Nucleus accumbens (tissue), 56 donors: ENCODE data around the gene RDM1.
"Not testable (repeated sequence)": the region's sequence is repeated elsewhere in the genome, so short reads cannot be mapped to it uniquely, and the experiment has no call there.

Experiments
- DNase-seq, 56 donors: peaks; one replicate each; lab custom pipeline; 2025; lab: John Stamatoyannopoulos, UW

Gene RDM1, protein sequence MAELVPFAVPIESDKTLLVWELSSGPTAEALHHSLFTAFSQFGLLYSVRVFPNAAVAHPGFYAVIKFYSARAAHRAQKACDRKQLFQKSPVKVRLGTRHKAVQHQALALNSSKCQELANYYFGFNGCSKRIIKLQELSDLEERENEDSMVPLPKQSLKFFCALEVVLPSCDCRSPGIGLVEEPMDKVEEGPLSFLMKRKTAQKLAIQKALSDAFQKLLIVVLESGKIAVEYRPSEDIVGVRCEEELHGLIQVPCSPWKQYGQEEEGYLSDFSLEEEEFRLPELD

DNA sequence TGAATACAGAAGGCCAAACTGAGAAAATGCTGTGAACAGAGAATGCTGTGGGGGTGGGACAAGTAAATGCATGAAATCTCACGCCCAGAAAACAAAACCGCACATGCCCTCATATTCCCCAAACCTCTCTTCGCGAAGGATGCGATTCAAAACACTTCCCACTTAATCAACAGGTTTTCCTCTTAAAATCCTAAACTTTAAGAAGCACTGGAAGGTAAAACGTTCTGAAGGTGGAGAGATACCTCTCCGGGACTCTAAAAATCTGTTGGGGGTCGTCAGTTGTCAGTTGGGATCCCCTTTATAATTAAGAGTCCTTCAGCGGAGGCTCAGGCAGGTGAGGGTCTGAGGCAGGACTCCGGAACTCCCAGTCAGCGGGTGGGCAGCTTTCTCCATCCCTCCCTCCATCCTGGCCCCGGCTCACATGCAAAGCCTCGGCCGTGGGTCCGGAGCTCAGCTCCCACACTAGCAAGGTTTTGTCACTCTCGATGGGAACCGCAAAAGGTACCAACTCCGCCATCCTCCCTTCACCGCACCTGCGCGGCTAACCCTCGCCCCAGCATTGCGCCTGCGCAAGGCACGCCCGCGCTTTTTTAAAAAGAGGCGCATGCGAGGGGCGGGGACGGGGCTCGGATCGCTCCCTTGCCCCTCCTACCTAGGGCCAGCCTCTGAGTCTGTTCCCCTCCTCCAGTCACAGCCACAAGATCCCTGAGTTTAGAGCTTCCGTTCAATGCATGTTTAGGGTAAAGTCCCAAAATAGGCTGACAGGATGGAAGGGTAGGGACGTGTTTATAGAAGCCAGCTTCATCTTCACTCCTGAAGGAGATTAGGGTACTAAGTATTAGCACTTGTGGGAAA is at the start of gene RDM1:
Gene RDM1 (minus strand): TSS at position 563 of the 855 bp plus-strand sequence. CDS start 46 bp downstream, at position 517.
- peak in 43 of 56 donors; percentile 1 to 78 (median 46) for DNase-seq

DNA sequence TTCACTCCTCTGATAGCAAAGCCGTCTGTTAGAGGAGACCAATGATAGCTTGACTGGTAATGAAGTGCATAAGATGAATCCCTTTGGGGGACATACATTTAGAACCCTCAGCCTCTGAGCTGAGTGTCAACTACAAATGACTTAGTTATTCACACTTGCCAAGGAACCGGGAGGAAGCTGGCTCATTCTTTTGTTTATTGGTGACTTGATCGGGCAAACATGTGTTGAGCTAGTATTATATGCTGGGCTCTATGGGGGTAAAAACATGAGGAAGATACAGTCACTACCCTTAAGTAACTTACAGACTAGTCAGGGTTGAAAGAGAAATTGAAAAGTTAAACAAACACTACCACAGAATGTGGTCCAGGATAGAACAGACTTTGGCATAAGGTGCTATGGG is 47.8 kb upstream of the RDM1 start:
- DNase-seq, result no peak

DNA sequence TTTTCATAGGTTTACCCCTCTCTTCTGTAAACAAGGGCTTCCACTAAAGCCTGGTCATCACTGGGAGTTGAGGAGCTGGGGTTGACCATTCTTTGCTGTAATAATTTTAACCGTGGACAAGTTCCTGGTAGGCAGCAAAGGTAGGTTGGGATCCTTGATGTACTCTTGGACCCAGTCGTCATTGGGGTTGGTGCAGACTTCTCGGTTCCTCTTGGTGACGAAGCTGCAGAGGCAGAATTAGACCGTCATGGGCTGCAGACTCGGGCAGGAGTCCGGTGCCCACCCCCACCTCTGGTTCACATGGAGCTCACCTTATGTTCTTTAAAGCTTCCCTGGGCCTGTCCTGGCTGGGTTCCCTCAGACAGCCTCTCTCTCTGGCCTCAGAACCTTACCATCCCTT is 46.9 kb upstream of the RDM1 start:
- no peak for DNase-seq

DNA sequence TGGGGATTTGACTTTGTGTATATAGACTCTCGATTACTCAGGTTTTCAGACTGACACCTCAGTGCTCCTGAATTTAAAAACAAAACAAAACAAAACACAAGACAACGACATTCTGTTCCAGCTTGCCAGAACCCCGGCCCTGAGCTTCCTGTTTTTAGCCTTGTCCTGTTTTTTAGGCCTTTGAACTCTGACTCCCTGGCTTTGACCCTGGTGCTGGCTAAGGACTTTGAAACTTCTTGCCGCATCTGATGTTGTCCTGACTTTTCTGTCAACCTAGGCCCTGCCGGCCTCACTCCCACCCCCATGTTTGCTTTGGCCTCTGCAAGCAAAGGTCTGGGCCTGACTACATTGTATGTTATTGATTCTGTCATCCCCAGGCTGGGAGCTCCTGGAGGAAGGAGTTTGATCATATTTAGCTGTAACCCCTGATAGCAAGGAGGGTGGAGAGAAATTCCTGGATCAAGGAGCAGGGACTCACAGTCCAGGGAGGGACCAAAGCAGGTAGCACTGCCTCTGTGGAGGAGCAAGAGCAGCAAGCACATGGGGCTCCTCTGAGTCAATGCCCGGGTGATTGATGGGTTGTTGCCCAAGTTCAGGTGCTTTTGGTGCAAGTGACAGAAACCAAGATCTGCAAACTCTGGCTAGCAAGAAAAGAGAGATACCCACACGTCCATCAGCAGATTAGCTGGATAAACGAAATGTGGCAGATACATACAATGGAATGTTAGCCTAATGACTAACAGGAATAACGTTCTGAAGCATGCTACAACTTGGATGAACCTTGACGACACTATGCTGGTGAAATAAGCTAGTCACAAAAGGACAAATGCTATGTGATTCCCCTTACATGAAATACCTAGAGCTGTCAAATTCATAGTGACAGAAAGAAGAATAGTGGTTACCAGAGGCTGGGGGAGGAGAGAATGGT is 43.0 kb upstream of the RDM1 start:
- DNase-seq, result no peak

DNA sequence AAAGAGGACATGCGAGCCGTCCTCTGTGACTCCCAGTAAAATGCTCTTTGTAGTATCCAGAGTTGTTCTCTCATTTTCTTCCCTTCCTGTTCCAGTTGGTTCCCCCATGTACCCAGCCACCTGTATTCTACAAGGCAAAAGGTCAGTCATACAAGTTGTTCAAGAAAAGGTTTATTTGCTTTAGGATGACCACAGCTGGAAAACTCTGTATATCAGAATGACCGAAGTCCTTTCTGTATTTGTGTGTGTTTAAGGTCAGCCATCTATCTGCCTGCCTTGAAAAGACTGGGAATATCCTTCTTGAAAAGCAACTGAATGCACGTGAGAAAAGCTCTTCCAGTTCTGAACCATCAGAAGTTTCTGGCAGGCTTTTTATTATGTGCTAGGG is 42.4 kb upstream of the RDM1 start:
- DNase-seq, result no peak

DNA sequence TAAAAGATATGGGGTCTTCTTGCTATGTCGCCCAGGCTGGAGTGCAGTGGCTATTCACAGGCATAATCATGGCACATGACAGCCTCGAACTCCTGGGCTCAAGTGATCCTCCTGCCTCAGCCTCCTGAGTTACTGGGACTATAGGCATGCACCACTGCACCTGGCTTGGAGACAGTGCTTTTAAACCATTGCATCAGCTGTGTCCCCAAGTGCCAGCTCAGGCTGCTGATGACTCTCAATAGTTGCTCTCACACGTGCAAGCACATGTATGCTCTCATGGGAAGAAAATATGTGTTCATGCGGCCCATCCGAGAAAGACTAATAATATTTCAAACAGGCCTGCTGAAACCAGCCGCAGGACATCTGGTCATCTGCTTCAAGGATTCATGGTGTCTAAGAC is 42.0 kb upstream of the RDM1 start:
- no peak for DNase-seq

DNA sequence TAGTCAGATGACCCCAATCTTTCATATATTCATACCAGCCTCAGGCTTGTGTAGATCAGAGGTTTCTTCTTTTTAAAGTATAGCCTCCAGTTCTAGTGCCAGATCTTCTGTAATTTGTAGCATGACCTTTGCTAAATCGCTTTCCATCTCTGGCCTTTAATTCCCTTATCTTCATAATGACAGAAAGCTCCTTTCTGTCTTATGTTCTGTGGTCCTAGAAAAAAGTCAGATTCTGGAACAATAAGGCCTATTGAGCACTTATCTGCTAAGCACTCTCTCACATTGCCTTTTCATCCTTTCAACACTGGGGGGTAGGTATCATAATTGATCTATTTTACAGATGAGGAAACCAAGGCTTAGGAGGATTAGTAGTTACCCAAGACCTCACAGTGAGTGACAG is 41.5 kb upstream of the RDM1 start:
- DNase-seq, result no peak

DNA sequence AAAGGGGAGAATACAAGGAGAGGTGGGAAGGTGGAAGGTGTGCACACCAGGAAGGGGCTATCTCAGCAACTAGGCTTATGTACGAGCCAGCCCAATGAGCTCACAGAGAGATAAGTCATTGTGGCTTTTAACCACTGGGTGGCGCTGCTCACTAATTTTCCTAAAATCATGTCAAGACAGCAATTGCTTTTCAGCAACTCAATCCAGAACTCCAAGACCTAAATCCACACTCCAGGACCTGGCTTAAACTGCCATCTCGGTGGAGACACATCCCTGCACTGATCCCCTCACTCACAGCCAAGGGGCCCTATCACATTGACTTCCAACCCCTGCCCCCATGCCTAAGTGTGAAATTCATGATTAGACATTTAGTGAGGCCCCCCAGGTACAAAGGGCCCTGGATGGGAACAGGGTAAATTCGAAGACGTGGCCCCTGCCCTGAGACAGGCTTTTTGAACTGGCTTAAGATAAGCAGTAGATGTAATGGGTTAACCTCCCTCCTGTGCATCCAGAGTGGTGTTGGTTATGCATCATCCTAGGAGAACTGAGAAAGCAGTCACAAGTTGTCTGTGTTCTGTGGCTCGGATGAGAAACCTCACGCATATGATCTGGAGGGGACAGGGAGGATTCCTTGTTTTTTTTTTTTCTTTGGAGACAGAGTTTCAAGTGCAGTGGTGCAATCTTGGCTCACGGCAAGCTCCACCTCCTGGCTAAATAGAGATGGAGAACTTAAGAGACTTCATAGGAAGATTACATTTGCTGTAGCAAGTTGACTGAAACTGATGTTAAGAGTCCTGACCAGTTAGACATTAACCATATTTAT is 39.2 kb upstream of the RDM1 start:
- peak in 49 of 56 donors; percentile 7 to 89 (median 47) for DNase-seq

DNA sequence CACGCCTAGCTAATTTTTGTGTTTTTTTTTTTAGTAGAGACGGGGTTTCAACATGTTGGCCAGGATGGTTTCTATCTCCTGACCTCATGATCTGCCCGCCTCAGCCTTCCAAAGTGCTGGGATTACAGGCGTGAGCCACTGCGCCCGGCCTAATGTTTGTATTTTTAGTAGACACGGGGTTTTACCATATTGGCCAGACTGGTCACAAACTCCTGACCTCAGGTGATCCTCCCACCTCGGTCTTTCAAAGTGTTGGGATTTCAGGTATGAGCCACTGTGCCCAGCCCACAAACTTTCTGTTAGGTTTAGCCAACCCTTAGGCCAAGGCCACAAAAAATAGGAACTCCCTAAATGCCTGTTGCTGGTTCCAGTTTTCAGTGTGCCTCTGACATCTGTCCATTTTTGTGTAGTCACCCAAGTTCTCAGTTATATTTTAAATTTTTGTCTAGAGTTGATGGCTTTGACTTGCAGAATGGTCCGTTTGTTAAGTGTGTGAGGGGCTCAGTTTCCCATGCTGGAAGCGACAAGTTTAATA is 38.0 kb upstream of the RDM1 start:
- DNase-seq, result no peak

DNA sequence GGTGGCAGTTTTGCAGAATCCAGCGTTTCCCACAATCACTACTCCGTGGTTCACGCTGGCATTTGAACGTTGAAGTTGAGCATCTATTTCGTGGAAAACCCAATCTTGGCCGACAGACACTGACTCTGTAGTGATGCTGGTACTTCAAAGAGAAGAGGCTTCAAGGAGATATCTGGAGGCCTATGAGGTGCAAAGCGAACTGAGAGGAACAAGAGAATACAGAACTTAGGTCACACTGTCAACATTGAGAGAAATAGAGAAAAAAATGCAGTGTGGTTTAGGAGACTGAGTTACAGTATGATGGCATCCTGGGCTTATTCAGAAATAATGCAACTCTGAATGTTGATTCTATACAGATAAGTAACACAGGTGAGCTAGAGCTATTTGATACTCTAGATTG is 34.7 kb upstream of the RDM1 start:
- no peak for DNase-seq

DNA sequence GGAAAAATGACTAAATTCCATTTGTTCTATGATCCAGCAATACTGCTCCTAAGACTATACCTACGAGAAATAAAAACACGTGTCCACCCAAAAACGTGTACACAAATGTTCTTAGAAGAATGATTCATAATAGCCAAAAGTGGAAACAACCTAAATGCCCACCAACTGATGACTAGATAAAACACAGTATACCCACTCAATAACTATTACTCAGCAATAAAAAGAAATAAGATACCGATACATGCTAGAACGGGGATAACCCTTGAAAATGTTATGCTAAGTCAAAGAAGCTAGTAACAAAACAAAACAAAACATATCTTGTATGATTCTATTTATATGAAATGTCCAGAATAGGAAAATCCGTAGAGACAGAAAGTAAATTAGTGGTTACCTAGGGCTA is 33.1 kb upstream of the RDM1 start:
- DNase-seq, result no peak

DNA sequence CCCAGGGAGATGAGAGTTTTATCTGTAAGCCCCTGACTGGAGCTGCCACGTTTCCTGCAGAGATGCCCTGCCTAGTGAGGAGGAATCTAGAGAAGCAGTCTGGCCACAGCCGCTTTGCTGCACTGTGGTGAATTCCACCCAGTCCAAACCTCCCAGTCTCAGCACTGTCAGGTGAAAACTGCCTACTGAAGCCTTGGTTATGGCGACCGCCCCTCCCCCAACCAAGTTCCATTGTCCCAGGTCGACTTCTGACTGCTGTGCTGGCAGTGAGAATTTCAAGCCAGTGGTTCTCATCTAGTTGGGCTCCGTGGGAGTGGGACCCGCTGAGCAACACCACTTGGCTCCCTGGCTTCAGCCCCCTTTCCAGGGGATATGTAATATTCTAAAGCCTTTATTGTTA is 23.1 kb upstream of the RDM1 start:
- no peak for DNase-seq

DNA sequence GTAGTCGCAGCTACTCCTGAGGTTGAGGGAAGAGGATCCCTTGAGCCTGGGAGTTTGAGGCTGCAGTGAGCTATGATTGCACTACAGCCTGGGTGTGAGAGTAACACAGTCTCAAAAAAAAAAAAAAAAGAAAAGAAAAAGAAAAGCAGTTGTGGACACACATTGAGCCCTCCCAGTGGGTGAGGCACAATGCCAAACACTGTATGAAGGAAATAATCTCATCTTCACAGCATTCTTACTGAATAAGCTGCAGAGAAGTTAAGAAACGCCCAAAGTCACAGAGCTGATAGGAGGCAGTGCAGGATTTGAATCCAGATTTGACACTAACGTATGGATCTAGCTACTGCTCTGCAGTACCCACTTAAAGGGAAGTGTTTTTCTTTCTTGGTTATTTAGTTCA is 18.8 kb upstream of the RDM1 start:
- no peak for DNase-seq

DNA sequence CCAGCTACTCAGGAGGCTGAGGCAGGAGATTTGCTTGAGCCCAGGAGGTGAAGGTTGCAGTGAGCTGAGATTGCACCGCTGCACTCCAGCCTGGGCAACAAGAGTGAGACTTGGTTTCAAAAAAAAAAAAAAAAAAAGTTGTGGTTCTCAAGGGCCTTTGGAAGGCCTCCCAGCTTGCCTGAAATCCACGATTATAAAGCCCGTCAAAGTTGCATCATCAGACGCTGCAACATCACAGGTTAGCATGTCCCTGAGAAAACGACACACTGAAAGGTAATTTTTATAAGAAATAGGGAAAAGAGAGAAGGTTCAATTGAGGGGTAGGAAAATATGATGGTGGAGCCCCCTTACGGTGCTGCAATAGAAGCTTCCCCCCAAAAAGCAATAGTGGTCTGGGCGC is 17.5 kb upstream of the RDM1 start:
- no peak for DNase-seq

DNA sequence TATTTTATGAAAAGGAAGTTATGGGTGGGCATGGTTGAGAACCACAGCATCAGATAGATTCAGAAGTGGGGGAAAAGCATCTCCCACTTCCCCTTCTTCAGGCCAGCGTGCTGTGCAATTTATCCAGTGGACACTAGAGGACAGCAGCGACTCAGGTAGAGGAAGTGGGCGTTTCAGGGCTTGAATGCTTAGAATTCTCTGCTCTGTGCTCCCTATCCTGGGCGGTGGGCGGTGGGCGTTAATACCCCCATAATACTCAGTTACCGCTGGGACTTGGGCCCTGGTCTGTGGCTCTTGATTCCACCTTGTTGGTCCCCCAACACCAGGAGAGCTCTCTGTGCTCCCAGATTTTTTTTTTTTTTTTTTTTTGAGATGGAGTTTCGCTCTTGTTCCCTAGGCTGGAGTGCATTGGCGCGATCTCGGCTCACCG is 16.6 kb upstream of the RDM1 start:
- peak in 7 of 56 donors; percentile 0 to 23 (median 2) for DNase-seq

DNA sequence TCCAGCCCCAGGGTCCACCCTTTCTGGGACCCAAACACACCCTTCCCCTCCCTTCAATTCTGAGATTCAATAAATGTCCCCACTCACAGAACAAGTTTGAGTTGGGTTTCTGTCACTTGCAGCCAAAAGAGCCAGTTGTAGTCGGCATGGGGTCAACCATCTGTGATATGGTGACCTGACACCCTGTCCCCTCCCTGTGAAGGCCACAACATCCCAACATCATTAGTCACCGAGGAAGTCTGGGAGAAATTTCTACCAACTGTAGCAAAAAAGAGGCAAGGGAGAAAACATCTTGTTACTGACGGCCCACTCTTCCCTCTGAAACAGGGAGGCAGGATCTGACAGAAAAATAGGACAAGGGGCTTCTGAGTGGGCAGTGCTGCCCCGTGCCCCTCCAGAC is 13.6 kb upstream of the RDM1 start:
- no peak for DNase-seq

DNA sequence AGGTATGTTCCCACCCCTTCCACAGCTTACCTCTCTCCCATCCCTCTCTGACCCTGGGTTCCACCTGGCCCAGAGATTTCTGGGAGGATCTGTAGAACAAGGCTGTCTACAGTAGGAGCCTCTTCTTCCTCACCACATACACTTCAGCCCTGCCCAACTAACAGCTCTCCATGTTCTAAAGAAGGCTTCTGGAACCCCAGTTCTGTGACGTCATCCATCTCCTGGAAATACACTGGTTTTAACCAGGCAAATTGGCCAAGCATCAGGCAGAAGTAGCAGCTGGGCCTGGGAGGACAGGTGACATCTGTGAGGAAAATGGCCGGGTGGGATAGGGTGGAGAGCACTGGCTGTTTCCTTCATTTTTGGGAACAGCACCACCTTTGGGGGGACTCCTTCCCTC is 13.0 kb upstream of the RDM1 start, which contains the start of gene LYZL6:
Gene LYZL6 (minus strand): TSS at position 177 of the 400 bp plus-strand sequence. CDS start 4,357 bp downstream, outside the sequence.
- no peak for DNase-seq

DNA sequence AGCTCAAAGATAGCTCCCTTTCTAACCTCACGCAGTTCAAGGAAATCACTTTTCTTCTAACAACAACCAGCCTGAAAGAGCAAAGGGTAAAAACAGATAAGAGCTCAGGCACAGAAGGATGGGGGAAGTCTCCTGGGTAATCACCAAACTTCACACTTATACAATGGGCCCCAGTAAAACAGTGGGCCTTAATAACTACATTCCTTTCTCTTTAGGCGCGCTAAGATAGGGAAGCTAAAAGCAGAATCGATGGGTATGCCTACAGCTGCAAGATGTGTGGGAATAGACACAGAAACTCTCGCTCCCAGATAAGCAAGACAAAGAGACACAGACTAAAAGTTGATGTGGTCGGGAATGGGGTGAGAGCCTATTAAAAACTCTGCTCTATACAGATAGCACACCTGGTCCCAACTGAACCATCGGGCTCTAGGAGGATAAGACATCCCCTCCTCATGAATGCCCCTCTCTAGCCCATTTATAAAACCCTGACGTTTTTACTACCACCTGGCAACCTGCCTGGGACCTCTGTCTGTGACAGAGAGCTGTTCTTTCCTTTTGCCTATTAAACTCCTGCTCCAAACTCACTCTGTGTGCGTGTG is 12.1 kb upstream of the RDM1 start:
- no peak for DNase-seq

DNA sequence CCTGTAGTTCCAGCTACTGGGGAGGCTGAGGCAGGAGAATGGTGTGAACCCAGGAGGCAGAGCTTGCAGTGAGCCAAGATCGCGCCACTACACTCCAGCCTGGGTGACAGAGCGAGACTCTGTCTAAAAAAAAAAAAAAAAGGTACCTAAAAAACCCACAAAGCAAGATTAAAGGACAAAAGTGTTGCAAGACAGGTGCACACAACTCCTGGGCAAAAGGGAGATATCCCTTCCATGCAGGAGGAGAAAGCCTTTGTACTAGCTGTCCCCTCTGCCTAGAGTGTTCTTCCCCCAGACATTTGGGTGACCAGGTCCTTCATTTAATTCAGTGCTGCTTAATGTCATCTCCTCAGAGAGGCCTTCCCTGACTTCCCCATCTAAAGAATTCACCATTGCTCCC is 7.9 kb upstream of the RDM1 start:
- DNase-seq, result not testable (repeated sequence)
